ENCODE measurements around the gene OAF. TPM values are rescaled to one million over a fixed set of nuclear protein-coding genes. Genes with fewer than 3 reads are reported as not detected.

OAF gene
- total and polyA plus RNA-seq, 4 donors = 15.0 to 151 (median 82.0) TPM

GRCh38 chr11:120261321-120261720, 50.5 kb downstream of the OAF start:
- no peaks in the 10 kb centered on the region for H3K36me3 ChIP-seq (ENCODE audit: control insufficient read depth in 4 of 4, insufficient read depth in 3 of 4, low read depth in 1 of 4, low read length in 3 of 4)
- TF ChIP-seq REST (IDR thresholded peaks at IDR 0.05) (no peak), NR2F2 (IDR thresholded peaks at IDR 0.05) (no peak), CTCF (IDR thresholded peaks at IDR 0.05; ENCODE audit: low read depth, low read length, missing input control) (no peak), FOXA1 (IDR thresholded peaks at IDR 0.05) (no peak), RXRA (IDR thresholded peaks at IDR 0.05) (no peak), SP1 (IDR thresholded peaks at IDR 0.05) (no peak), HNF4A (conservative IDR thresholded peaks at IDR 0.05) (no peak), FOXA2 (IDR thresholded peaks at IDR 0.05) (no peak), JUND (IDR thresholded peaks at IDR 0.05) (no peak), YY1 (IDR thresholded peaks at IDR 0.05) (no peak), HNF4G (IDR thresholded peaks at IDR 0.05) (no peak)
- TF ChIP-seq, protein P1, sequence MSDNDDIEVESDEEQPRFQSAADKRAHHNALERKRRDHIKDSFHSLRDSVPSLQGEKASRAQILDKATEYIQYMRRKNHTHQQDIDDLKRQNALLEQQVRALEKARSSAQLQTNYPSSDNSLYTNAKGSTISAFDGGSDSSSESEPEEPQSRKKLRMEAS (IDR thresholded peaks at IDR 0.05) = no peak
- H3K9ac ChIP-seq (ENCODE audit: low read depth in 1 of 2, low read length in 2 of 2) = no peak overlapping the region
- H3K4me1 ChIP-seq (ENCODE audit: control insufficient read depth in 4 of 4, insufficient read depth in 4 of 4, low read length in 3 of 4) = no peaks in the 10 kb centered on the region
- peaks cover 0 to 8% (median under 1%) of the 10 kb centered on the region in 4 donors for H3K27me3 ChIP-seq (ENCODE audit: control insufficient read depth in 4 of 4, insufficient read depth in 4 of 4, low read length in 3 of 4)
- no peaks in the 10 kb centered on the region for H3K9me3 ChIP-seq (ENCODE audit: control insufficient read depth in 4 of 4, low read length in 3 of 4)
- no peak for DNase-seq (ENCODE audit: low spot score)
- no peak overlapping the region for H3K4me3 ChIP-seq (ENCODE audit: low read depth in 1 of 3, low read length in 3 of 3)
- no peak overlapping the region for H3K27ac ChIP-seq (ENCODE audit: low read depth in 1 of 2, low read length in 2 of 2)

DNA sequence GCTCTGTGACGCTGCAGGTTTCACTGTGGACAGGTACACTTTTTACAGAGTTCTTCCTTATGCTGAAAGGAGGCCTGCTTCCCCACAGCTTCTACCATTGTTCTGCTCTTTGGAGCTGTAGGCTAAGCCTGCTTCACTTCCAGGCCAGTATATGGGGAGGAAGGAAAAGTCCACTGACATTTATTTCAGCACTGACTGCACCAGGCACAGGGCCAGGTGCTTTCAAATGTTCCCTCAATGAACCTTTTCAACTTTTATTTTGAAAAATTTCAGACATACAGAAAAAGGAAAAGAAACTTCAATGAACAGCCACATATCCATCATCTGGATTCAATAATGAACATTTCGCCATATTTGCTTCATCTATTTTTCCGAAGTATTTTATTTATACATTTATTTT, 51.1 kb downstream of the OAF start:
- Histone ChIP-seq H3K4me3 (ENCODE audit: low read depth in 1 of 3, low read length in 3 of 3) (no peak overlapping the region), H3K4me1 (ENCODE audit: control insufficient read depth in 4 of 4, insufficient read depth in 4 of 4, low read length in 3 of 4) (no peaks in the 10 kb centered on the region), H3K27me3 (ENCODE audit: control insufficient read depth in 4 of 4, insufficient read depth in 4 of 4, low read length in 3 of 4) (peaks cover 0 to 8% (median 0%) of the 10 kb centered on the region in 4 donors), H3K27ac (ENCODE audit: low read depth in 1 of 2, low read length in 2 of 2) (no peak overlapping the region), H3K36me3 (ENCODE audit: control insufficient read depth in 4 of 4, insufficient read depth in 3 of 4, low read depth in 1 of 4, low read length in 3 of 4) (no peaks in the 10 kb centered on the region), H3K9me3 (ENCODE audit: control insufficient read depth in 4 of 4, low read length in 3 of 4) (no peaks in the 10 kb centered on the region), H3K9ac (ENCODE audit: low read depth in 1 of 2, low read length in 2 of 2) (no peak overlapping the region)
- TF ChIP-seq HNF4A (conservative IDR thresholded peaks at IDR 0.05) (no peak), FOXA1 (IDR thresholded peaks at IDR 0.05) (no peak), NR2F2 (IDR thresholded peaks at IDR 0.05) (no peak), RAD21 (IDR thresholded peaks at IDR 0.05) (no peak), RXRA (IDR thresholded peaks at IDR 0.05) (no peak), REST (IDR thresholded peaks at IDR 0.05) (no peak), EGR1 (IDR thresholded peaks at IDR 0.05; ENCODE audit: low read depth in 2 of 2) (no peak), ATF3 (IDR thresholded peaks at IDR 0.05) (no peak), GABPA (IDR thresholded peaks at IDR 0.05 in 1 of 2, conservative IDR thresholded peaks at IDR 0.05 in 1 of 2) (no peak), TAF1 (conservative IDR thresholded peaks at IDR 0.05) (no peak), HNF4G (IDR thresholded peaks at IDR 0.05) (no peak), SP1 (IDR thresholded peaks at IDR 0.05) (no peak)
- TF ChIP-seq, protein P1 (IDR thresholded peaks at IDR 0.05) = no peak
- DNase-seq (ENCODE audit: low spot score) = no peak
- WGBS = 95% methylated on average over 3 of the region's 3 CpGs
